Measurements from ENCODE around the gene CDC42EP4.

The CDC42EP4 gene

DNA sequence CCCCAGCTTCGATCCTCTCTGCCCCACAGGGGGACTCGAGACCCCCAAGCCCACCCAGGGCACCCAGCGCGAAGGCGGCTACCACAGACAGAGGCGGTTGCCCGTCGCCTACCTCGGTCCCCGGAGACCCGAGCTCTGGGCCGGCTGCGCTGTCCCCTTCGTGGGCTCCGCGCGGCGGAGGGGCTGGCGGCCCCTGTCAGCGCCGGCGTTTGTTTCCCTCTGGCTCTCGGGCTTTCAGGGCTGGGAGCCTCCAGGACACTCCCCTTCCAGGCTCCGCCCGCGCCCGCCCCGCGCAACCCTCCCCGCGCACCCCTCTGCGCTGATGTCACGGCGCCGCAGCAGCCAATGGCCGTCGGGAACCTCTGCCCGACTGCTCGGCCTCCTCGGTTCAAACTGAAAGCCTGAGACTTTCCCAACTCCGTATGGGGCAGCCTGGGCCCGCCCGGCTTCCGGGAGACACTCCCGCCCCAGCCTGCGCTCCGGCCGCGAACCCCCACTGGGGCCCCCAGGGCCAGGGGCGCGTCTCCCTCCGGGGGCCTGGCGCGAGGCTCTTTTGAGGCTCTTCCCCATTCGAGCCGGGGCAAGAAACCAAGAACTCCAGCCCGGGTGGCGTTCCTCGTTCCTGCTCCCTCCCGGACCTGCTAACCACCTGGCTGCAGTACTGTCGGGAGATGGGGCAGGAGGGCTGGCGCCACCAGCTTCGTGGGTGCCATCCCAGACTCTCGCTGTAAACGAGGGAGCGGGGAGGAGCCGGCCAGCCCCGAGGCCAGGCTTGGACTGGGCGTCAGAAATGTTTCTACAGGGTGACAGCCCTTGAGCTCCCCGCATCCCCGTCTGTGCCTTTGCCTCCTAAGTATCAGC is at the start of gene CDC42EP4:
TSS of gene CDC42EP4 (minus strand) at position 221 of the 861 bp plus-strand sequence. CDS start 25,501 bp downstream, outside the sequence.
- peak; percentile 82 for DNase-seq

- DNase-seq: no peak
Observed at GRCh38 chr17:73360961-73361761, 49.4 kb upstream of the CDC42EP4 start.

GRCh38 chr17:73359987-73360410 is 48.2 kb upstream of the CDC42EP4 start:
- no peak for DNase-seq

DNA sequence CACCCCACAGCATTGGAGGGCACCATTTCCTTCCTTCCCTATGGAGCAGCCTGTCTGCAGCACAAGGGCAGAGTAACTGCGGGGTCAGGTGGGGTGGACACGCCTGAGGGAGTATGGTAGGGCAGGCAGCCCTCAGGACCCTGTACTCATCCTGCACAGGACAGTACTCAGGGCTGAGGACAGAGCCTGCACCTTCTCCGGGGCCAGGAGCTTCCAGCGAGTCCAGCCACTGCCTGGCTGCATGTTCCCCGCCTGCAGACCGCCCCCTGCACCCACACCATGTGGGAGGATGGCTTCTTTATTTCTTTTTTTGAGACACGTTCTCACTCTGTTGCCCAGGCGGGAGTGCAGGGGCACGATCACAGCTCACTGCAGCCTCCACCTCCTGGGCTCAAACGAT is 47.6 kb upstream of the CDC42EP4 start:
- no peak for DNase-seq

DNA sequence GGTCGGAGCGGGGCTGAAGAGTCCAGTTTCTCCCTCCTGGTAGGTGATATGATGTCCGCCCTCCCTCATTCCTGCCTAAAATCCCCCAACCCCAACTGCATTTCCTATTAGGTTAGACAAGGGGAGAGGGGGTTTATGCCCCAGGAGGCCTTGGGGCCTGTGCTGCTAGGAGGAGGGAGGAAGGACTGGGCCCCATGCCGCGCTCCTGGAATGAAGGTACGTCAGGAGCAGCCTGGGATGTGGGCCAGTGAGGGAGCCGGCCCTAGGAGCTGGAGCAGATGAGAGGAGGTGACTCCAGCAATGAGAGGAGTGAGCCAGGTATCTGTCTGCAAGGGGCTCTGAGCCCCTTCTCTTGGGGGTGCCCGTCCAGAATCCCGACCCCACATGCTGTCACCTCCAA is 46.9 kb upstream of the CDC42EP4 start:
- DNase-seq: no peak

DNA sequence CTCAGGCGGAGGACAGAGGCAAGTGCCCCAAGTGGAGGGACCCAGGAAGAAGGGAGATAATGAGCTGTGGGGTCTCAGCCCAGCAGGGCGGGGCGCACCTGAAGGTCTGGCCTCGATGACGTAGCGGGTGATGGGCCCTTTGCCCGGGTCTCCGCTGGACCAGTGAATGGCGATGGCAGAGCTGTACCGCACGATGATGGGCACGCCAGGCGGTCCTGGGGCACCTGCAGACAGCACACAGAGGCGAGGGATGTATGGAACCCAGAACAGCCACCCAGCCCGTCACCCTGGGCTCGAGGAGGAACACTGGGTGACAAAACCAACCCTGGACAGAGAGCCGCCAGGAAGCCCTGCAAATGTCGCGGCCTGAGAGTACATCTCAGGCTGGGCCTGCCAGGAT is 46.2 kb upstream of the CDC42EP4 start:
- no peak for DNase-seq

DNA sequence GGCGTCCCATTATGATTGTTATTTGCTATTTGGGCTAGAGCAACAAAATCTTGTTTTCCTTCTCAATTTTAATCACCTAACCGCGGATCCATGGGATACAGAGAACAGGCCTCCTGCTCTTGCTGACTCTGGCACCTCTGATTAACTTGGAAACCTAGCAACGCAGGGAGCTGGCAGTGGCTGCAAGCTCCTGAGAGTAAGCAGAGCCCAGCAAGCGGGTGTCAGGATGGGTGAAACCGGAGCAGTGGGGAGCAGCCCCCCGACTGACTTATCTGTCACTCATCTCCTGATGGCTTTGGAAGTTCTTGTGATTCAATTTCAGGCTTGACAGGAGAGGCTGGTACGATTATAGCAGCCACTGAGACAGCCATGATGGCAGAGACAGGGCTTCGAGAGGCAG is 45.5 kb upstream of the CDC42EP4 start:
- no peak for DNase-seq

DNA sequence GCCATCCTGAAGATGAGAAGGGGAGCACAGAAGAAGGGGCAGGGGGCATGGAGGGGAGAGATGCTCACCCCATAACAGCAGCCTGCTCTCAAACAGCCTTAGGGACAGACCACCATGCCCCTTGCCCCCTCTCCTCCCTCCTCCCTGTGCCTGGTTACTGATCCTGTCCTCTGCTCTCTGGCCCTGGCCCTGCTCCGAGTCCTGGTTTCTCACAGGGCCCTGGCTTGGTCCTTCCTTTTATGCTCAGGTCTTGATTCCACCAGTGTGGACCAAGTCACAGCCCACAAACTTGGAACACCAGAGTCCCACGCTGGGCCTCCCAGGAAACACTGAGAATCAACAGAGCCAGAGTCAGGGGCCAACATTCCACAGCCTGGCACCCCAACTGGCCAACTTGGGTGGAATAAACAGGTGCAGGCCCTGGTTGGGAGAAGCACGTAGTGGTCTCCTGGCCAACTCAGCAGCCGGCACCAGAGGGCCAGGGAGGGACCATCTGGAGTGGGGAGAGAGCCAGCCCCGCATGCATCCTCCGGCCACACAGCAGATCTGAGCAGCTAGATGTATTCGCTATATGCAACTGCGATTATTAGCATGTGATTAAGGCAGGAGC is 44.9 kb upstream of the CDC42EP4 start:
- no peak for DNase-seq

- no peak for DNase-seq
Observed at GRCh38 chr17:73354423-73355284, 42.9 kb upstream of the CDC42EP4 start.

DNA sequence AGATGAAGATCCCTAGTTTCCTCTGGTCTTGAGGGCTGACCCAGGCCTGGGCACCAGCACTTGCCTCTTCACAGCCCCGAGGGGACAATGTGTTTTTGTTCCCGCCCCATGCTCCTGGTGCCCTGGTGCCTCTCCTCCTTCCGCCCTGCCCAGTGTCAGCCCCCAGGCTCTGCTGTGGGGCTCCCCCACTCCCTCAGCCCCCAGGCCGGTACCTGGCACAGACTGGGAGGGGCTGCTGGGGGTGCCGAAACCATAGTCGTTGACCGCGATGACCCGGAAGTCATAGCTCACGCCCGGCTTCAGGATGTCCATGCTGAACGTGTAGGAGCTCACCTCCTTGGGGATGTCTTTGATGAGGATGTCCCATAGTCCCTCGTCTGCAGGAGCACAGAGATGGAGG is 40.5 kb upstream of the CDC42EP4 start:
- no peak for DNase-seq

DNA sequence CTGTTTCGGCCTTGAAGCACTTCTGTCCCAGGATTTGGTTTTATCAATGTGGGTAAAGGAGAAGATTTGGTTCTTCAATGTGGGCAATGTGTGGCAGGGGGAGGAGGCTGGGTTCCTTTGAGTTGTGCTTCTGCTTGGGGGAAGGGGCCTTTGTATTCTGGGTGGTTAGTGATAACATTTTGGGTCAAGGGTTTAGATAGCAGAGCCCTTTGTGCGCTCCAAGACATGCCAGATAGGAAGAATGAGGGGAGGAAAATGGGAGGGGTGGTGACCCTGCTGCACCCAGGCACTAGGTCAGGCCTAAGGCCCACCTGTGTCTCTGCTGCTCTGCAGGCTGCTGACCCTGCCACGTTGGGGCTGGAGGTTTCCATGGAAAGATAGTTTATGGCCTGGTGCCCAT is 40.0 kb upstream of the CDC42EP4 start:
- DNase-seq: no peak

DNA sequence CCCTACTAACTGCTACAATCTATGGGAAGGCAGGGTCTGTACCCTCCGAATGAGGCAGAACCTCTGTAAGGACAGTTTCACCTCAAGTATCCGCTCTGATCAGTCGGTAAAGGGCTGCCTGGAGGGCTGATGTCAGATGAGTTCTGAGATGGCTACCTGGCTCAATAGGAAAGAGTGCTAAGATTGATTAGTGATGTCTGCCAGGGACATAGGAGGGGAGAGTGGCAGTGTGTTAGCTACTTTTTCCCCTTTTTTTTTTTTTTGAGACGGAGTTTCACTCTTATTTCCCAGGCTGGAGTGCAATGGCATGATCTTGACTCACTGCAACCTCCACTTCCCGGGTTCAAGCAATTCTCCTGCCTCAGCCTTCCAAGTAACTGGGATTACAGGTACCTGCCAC is 39.1 kb upstream of the CDC42EP4 start:
- no peak for DNase-seq

DNA sequence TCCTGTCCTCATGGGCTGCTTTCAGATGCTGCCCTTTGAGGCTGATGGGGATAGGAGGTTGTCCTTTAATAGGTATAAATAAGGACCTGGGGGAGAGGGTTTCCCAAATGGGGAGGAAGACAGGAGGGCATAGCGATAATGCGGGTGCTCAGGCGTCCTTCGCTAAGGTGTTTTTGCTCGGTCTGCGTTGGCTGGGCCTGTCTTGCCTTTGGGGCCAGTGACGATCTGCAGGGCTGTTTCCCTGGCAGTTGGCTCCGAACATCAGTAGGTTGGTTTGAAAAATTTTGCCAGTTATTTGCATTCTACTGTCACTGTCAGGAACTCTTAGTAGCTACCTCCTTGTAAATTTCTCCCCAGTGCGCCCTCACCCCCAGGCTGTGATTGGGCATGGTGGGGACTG is 37.8 kb upstream of the CDC42EP4 start:
- no peak for DNase-seq

DNA sequence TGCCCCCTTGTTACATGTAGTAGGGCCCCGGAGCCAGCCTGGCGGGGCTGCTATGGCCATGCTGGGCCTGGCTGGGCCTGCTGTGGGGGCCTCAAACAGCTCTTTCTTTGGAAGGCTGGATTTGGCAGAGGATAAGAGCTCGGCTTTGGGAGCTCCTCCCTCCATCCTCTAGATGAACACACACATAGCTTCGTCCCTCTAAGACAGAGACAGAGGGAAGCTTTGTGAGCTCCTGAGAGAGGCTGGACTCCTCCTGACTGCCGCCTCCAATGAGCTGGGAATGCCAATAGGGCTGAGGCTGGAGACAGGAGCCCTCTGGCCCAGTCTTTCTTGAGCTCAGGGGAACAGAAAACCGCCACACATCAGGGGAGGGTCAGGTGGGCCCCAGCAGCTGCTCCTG is 37.3 kb upstream of the CDC42EP4 start:
- no peak for DNase-seq

- no peak for DNase-seq
Observed at GRCh38 chr17:73348829-73349095, 37.0 kb upstream of the CDC42EP4 start.

GRCh38 chr17:73348018-73348828 is 36.4 kb upstream of the CDC42EP4 start:
- no peak for DNase-seq

GRCh38 chr17:73347351-73347750 is 35.5 kb upstream of the CDC42EP4 start:
- no peak for DNase-seq

DNA sequence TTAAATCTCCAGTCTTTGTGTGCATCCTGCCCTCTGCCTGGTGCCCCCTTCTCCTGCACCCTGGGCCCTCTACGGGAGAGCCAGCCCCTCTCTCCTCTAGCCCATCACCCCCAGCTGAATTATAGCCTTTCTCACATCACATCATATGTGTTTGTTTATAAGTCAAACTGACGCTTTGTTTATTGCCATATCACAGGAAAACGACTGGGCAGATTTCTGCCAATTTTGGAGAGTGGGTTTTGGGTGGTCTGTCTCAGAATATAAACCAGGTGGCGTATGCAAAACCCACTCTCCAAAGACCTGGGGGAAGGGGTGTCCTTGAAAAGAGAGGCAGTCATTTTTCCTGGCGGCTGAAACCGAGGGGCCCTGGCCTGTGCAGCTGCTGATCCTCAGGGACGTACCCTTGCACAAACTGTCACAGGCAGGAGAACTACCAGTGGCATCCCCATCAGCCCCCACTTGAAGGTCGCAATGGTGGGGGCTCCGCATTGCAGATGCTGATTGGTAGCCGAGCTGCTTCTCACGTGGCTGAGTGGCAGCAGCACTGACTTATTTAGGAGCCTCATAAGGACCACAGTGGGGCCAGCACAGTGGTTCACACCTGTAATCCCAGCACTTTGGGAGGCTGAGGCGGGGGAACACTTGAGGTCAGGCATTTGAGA is 34.8 kb upstream of the CDC42EP4 start:
- no peak for DNase-seq

DNA sequence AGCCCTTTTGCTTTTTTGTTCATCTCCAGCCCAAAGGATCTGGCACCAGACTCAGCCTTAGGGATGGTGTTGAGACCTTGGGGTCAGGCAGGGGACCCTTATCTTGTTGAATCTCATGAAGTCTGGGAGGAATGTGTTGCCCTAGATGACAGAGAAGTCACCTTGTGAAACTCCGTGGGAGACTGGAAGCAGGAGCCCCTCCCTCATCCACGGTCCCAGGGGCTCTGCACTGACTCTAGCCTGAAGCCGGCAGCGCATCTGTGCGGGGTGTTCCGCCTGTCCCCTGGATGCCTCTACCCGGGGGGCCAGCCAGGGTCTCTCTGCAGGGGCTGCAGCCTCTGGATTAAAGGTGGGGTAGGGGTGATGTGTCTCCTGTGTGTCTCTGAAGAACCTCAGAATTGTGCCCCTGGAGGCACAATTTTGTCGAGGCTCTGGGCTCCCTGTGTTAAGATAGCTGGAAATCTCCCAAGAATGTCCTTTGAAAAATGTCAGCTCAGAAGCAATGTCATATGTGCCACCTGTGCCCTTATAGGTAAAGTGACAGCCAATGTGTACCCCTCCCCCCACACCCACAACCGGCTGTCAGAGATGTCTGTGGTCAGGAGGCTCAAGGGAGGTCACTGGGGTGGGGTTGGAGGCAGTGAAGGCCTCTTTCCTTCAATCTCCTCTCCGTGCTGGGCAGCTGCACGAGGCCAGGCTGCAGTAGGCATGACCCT is 32.1 kb upstream of the CDC42EP4 start:
- DNase-seq: no peak

DNA sequence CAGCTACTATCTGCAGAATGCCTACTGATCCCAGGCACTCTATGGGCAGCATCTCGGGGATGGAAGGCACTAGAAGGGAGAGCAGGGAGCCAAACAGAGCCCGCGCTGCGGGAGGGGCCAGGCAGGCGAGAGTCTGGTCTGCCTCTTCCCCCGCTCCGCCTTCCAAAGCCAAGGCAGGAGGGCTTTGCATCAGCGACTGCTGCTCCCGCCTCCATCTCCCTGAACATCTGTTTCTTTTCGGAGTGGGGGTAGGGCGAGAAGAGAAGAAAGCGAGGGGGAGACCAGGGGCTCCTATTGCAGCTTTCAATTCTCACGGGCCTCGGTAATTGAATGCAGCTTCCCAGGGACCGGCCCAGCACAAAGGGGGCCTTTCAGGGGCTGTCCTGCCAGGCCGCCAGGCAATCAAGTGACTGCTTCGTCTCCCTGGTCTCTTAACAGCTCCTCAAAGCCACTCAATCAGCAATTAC is 31.4 kb upstream of the CDC42EP4 start:
- DNase-seq: no peak

Measured in stimulated activated CD4-positive, alpha-beta T cell treated with anti-CD3 and anti-CD28 coated beads, Interleukin-12 subunit alpha, Interleukin-12 subunit beta, amount 100 ng/mL, for 4 hours (primary cell).